HCT116 (cell line): ENCODE measurements around the gene MYCL.

Source experiments
- EZH2 ChIP-seq: fragments of 200-600 bp; sonication (generic); IDR thresholded peaks from 2 replicates; pipeline ENCODE4 v1.6.1; 2017; ENCODE audit warnings: antibody characterized with exemption, mixed run types
- EZH2phosphoT487 ChIP-seq: fragments of 200-600 bp; IDR thresholded peaks from 2 replicates; pipeline ENCODE4 v1.6.1; 2018; ENCODE audit warnings: antibody characterized with exemption, borderline replicate concordance
- JUND ChIP-seq: IDR thresholded peaks from 2 replicates; pipeline ENCODE4 v1.6.1; 2012
- POLR2A ChIP-seq: IDR thresholded peaks from 2 replicates; pipeline ENCODE4 v1.7.0; 2011; ENCODE audit warnings: borderline replicate concordance; ENCODE audit not compliant: insufficient read depth, insufficient read length; ENCODE audit errors: extremely low read depth
- POLR2AphosphoS5 ChIP-seq: IDR thresholded peaks from 2 replicates; pipeline ENCODE4 v1.6.1; 2011; ENCODE audit warnings: mild to moderate bottlenecking, low read depth, low read length, moderate library complexity
- SIN3A ChIP-seq: IDR thresholded peaks from 2 replicates; pipeline ENCODE4 v1.6.1; 2012; ENCODE audit warnings: low read depth
- YY1 ChIP-seq: IDR thresholded peaks from 2 replicates; pipeline ENCODE4 v1.6.1; 2011; ENCODE audit warnings: low read length, low read depth, moderate library complexity, mild to moderate bottlenecking; ENCODE audit not compliant: insufficient replicate concordance; ENCODE audit errors: extremely low read depth
- TF ChIP-seq, protein P1 (sequence below): IDR thresholded peaks from 2 replicates; pipeline ENCODE4 v1.6.1; 2012
- TF ChIP-seq, protein P2 (sequence below), 3 experiments: fragments of 200-600 bp in 1 of 3; sonication (generic) in 1 of 3; IDR thresholded peaks in 2 of 3; conservative IDR thresholded peaks in 1 of 3; 2 replicates each; pipeline ENCODE4 v1.5.1; 2012 to 2017; ENCODE audit warnings: low read depth in 2 of 3, low read length in 2 of 3, antibody characterized with exemption in 1 of 3, borderline replicate concordance in 1 of 3, control low read depth in 1 of 3, mild to moderate bottlenecking in 1 of 3, mixed read lengths in 1 of 3, mixed run types in 1 of 3, moderate library complexity in 1 of 3; ENCODE audit not compliant: insufficient read depth in 1 of 3
- TF ChIP-seq, protein P3 (sequence below): IDR thresholded peaks from 2 replicates; pipeline ENCODE4 v1.6.1; 2012
- TF ChIP-seq, protein P4 (sequence below): IDR thresholded peaks from 2 replicates; pipeline ENCODE4 v1.6.1; 2011; ENCODE audit warnings: mild to moderate bottlenecking, low read length, moderate library complexity; ENCODE audit not compliant: insufficient replicate concordance; ENCODE audit errors: extremely low read depth

DNA sequence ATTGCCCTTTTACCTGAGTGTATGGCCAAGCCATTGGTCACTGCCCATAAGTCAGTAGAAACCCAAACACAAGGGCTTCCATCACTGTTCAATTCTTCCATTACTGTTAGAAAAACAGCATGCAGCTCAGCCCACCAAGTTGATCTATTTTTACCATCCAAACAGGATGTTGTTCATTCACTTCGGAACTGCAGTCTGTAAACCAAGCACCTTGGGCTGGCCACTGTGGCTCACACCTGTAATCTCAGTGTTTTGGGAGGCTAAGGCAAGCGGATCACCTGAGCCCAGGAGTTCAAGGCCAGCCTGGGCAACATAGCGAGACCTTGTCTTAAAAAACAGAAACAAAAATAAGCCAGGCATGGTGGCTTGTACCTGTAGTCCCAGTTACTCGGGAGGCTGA, 44.5 kb upstream of the MYCL start:
- TF ChIP-seq, protein P1, sequence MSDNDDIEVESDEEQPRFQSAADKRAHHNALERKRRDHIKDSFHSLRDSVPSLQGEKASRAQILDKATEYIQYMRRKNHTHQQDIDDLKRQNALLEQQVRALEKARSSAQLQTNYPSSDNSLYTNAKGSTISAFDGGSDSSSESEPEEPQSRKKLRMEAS, result no peak
- TF ChIP-seq EZH2 (no peak), JUND (no peak), POLR2AphosphoS5 (no peak), EZH2phosphoT487 (no peak), POLR2A (no peak), SIN3A (no peak), YY1 (no peak)
- TF ChIP-seq, protein P2, sequence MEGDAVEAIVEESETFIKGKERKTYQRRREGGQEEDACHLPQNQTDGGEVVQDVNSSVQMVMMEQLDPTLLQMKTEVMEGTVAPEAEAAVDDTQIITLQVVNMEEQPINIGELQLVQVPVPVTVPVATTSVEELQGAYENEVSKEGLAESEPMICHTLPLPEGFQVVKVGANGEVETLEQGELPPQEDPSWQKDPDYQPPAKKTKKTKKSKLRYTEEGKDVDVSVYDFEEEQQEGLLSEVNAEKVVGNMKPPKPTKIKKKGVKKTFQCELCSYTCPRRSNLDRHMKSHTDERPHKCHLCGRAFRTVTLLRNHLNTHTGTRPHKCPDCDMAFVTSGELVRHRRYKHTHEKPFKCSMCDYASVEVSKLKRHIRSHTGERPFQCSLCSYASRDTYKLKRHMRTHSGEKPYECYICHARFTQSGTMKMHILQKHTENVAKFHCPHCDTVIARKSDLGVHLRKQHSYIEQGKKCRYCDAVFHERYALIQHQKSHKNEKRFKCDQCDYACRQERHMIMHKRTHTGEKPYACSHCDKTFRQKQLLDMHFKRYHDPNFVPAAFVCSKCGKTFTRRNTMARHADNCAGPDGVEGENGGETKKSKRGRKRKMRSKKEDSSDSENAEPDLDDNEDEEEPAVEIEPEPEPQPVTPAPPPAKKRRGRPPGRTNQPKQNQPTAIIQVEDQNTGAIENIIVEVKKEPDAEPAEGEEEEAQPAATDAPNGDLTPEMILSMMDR (IDR thresholded peaks at IDR 0.05 in 2 of 3, conservative IDR thresholded peaks at IDR 0.05 in 1 of 3; ENCODE audit: borderline replicate concordance in 1 of 3, insufficient read depth in 1 of 3, low read depth in 2 of 3, low read length in 2 of 3), result no peak
- TF ChIP-seq, protein P3, sequence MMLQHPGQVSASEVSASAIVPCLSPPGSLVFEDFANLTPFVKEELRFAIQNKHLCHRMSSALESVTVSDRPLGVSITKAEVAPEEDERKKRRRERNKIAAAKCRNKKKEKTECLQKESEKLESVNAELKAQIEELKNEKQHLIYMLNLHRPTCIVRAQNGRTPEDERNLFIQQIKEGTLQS, result no peak
- TF ChIP-seq, protein P4, sequence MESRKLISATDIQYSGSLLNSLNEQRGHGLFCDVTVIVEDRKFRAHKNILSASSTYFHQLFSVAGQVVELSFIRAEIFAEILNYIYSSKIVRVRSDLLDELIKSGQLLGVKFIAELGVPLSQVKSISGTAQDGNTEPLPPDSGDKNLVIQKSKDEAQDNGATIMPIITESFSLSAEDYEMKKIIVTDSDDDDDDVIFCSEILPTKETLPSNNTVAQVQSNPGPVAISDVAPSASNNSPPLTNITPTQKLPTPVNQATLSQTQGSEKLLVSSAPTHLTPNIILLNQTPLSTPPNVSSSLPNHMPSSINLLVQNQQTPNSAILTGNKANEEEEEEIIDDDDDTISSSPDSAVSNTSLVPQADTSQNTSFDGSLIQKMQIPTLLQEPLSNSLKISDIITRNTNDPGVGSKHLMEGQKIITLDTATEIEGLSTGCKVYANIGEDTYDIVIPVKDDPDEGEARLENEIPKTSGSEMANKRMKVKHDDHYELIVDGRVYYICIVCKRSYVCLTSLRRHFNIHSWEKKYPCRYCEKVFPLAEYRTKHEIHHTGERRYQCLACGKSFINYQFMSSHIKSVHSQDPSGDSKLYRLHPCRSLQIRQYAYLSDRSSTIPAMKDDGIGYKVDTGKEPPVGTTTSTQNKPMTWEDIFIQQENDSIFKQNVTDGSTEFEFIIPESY, result no peak
